GM12874 (cell line): ENCODE results near the gene ACAP3.

Experiments
- TF ChIP-seq, protein P1 (sequence below): IDR thresholded peaks from 2 replicates; pipeline ENCODE4 v1.5.1; 2011; ENCODE audit warnings: low read depth, mild to moderate bottlenecking, control low read depth, low read length, moderate library complexity; ENCODE audit not compliant: insufficient read depth

Gene ACAP3

DNA sequence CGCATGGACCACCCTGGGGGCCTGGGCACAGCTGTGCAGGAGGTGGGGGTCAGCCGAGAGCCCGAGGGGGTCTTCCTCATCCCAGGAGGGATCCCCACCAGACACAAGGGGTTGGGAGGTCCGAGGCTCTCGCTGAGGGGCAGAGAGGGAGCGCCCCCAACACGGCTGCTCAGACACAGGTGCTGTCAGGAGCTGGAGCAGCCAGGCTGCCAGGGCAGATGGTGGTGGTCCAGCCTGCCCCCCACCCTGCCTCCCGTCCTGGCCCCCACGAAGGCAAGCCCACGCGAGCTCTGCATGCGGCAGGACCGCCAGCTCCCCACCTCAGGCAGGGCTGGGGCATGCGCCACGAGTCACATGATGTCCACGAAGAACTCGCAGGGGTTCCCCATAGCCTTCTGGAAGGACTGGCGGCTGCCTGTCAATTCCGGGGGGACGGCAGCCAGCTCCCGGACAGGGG, 28.1 kb upstream of the ACAP3 start:
- TF ChIP-seq, protein P1, sequence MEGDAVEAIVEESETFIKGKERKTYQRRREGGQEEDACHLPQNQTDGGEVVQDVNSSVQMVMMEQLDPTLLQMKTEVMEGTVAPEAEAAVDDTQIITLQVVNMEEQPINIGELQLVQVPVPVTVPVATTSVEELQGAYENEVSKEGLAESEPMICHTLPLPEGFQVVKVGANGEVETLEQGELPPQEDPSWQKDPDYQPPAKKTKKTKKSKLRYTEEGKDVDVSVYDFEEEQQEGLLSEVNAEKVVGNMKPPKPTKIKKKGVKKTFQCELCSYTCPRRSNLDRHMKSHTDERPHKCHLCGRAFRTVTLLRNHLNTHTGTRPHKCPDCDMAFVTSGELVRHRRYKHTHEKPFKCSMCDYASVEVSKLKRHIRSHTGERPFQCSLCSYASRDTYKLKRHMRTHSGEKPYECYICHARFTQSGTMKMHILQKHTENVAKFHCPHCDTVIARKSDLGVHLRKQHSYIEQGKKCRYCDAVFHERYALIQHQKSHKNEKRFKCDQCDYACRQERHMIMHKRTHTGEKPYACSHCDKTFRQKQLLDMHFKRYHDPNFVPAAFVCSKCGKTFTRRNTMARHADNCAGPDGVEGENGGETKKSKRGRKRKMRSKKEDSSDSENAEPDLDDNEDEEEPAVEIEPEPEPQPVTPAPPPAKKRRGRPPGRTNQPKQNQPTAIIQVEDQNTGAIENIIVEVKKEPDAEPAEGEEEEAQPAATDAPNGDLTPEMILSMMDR = no peak

DNA sequence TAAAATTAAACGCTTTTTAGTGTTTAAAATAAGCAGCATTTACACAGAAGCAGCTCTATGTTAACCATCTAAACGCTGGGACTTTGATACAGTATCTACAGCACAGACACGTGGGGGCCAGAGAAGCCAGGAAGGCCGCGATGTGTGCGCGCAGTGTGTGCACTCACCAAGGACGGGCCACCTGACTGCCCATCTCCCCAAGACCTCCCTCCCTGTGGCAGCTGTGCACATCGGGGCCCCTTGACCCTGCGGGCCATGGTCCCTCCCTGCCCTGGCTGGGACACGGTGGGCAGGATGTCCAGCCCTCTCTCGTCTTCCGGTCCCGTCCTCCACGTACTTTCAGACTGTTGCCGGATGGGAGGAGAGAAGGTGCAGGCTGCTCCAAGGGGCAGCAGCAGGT, 27.6 kb upstream of the ACAP3 start:
- TF ChIP-seq, protein P1 = no peak

DNA sequence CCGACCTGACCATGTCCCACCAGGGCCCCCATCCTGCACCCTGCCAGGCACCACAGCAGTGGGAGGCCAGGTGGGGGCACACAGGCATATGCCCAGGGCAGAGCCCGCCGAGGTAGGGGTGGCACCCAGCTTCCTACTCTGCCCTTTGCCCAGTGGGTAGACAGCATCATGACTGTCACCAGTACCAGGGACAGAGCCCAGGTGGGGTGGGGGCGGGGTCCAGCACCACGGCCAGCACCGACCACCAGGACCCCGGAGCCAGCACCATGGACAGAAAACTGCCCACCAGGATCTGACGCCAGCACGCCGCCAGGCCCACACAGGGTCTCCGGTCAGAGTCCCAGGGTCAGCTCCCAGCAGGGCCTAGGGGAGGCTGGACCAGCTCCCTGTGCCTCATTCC, 27.1 kb upstream of the ACAP3 start:
- TF ChIP-seq, protein P1 = no peak

DNA sequence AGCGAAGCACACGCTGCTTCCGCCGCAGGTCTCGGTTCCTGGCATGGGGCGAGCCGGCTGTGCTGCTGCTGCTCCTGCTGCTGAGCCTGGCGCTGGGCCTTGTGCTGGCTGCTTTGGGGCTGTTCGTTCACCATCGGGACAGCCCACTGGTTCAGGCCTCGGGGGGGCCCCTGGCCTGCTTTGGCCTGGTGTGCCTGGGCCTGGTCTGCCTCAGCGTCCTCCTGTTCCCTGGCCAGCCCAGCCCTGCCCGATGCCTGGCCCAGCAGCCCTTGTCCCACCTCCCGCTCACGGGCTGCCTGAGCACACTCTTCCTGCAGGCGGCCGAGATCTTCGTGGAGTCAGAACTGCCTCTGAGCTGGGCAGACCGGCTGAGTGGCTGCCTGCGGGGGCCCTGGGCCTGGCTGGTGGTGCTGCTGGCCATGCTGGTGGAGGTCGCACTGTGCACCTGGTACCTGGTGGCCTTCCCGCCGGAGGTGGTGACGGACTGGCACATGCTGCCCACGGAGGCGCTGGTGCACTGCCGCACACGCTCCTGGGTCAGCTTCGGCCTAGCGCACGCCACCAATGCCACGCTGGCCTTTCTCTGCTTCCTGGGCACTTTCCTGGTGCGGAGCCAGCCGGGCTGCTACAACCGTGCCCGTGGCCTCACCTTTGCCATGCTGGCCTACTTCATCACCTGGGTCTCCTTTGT, 26.0 kb upstream of the ACAP3 start:
- TF ChIP-seq, protein P1 = no peak

DNA sequence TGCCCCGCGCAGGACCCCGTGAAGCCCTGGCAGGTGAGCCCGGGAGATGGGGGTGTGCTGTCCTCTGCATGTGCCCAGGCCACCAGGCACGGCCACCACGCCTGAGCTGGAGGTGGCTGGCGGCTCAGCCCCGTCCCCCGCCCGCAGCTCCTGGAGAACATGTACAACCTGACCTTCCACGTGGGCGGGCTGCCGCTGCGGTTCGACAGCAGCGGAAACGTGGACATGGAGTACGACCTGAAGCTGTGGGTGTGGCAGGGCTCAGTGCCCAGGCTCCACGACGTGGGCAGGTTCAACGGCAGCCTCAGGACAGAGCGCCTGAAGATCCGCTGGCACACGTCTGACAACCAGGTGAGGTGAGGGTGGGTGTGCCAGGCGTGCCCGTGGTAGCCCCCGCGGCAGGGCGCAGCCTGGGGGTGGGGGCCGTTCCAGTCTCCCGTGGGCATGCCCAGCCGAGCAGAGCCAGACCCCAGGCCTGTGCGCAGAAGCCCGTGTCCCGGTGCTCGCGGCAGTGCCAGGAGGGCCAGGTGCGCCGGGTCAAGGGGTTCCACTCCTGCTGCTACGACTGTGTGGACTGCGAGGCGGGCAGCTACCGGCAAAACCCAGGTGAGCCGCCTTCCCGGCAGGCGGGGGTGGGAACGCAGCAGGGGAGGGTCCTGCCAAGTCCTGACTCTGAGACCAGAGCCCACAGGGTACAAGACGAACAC, 25.2 kb upstream of the ACAP3 start:
- TF ChIP-seq, protein P1 = no peak

DNA sequence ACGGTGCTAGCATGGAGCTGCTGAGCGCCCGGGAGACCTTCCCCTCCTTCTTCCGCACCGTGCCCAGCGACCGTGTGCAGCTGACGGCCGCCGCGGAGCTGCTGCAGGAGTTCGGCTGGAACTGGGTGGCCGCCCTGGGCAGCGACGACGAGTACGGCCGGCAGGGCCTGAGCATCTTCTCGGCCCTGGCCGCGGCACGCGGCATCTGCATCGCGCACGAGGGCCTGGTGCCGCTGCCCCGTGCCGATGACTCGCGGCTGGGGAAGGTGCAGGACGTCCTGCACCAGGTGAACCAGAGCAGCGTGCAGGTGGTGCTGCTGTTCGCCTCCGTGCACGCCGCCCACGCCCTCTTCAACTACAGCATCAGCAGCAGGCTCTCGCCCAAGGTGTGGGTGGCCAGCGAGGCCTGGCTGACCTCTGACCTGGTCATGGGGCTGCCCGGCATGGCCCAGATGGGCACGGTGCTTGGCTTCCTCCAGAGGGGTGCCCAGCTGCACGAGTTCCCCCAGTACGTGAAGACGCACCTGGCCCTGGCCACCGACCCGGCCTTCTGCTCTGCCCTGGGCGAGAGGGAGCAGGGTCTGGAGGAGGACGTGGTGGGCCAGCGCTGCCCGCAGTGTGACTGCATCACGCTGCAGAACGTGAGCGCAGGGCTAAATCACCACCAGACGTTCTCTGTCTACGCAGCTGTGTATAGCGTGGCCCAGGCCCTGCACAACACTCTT, 24.5 kb upstream of the ACAP3 start:
- TF ChIP-seq, protein P1 = no peak
